HL-60 (cell line): ENCODE results near the gene P4HA2.
A peak's percentile ranks its signal among the peaks of the same experiment; 100 is the strongest.

Experiments
- DNase-seq, 2 experiments: peaks; one replicate each; pipeline ENCODE4 v3.0.0-alpha.2; 2010 to 2020; ENCODE audit warnings: low read depth in 1 of 2, low spot score in 1 of 2
- H3K27ac ChIP-seq: fragments of 250-450 bp; sonication (Bioruptor Pico); replicated peaks from 2 replicates; pipeline ENCODE4 v1.5.1; 2020; ENCODE audit warnings: mild to moderate bottlenecking, moderate library complexity
- H3K27me3 ChIP-seq: fragments of 250-450 bp; sonication (Bioruptor Pico); 2 replicates; pipeline ENCODE4 v1.5.1; 2021; ENCODE audit warnings: mild to moderate bottlenecking, moderate library complexity; ENCODE audit not compliant: insufficient read depth, poor library complexity, severe bottlenecking
- H3K4me3 ChIP-seq: replicated peaks from 2 replicates; pipeline ENCODE4 v1.5.1; 2011; ENCODE audit warnings: mild to moderate bottlenecking, control low read depth, low read length; ENCODE audit not compliant: insufficient read depth
- CTCF ChIP-seq: IDR thresholded peaks from one replicate; pipeline ENCODE4 v1.5.1; 2011; ENCODE audit warnings: low read length, control low read depth, inconsistent platforms; ENCODE audit not compliant: insufficient read depth
- GABPA ChIP-seq: IDR thresholded peaks from 2 replicates; pipeline ENCODE4 v1.6.1; 2012; ENCODE audit warnings: low read depth
- POLR2AphosphoS5 ChIP-seq: IDR thresholded peaks from 2 replicates; pipeline ENCODE4 v1.6.1; 2012; ENCODE audit warnings: low read depth
- REST ChIP-seq: IDR thresholded peaks from 2 replicates; pipeline ENCODE4 v1.6.1; 2012; ENCODE audit warnings: low read depth; ENCODE audit not compliant: insufficient replicate concordance
- SPI1 ChIP-seq: IDR thresholded peaks from 2 replicates; pipeline ENCODE4 v1.6.1; 2012; ENCODE audit warnings: low read depth, mild to moderate bottlenecking, borderline replicate concordance
- long read RNA-seq: library from polyadenylated mRNA; unstranded; transcript quantifications from one replicate; pipeline ENCODE4 v2.0.0, GENCODE V29; 2020

Gene P4HA2
- long read RNA-seq, partial matches to known transcripts, result 0 of 2 reads
- long read RNA-seq, other reads (novel, unspliced or antisense), result 2 of 2 reads

- peak within 1 kb of the TSS; percentile 48 for H3K4me3 ChIP-seq
- no peak for TF ChIP-seq GABPA
- no peak for TF ChIP-seq POLR2AphosphoS5
- no peak for TF ChIP-seq CTCF
- no peak for TF ChIP-seq SPI1
- no peak for TF ChIP-seq REST
- no peaks in the 10 kb centered on the region for H3K27me3 ChIP-seq
- DNase-seq, result peak; percentile 8 to 33
- no peak within 1 kb of the TSS for H3K27ac ChIP-seq
These were observed at the start of gene P4HA2 for GRCh38 chr5:132227485-132228240. P4HA2 (minus strand) TSS chr5:132227853; CDS start chr5:132218626, 9,227 bp downstream.

GRCh38 chr5:132277256-132277655, 49.6 kb upstream of the P4HA2 start:
- DNase-seq, result no peak
- Histone ChIP-seq H3K27ac (no peak overlapping the region), H3K27me3 (no peaks in the 10 kb centered on the region), H3K4me3 (no peak overlapping the region)
- TF ChIP-seq POLR2AphosphoS5 (no peak), GABPA (no peak), SPI1 (no peak), REST (no peak), CTCF (no peak)

GRCh38 chr5:132275367-132276220, 47.9 kb upstream of the P4HA2 start:
- H3K27me3 ChIP-seq, result no peaks in the 10 kb centered on the region
- no peak overlapping the region for H3K4me3 ChIP-seq
- no peak for DNase-seq
- TF ChIP-seq REST, result no peak
- TF ChIP-seq SPI1, result no peak
- no peak for TF ChIP-seq POLR2AphosphoS5
- TF ChIP-seq GABPA, result no peak
- no peak for TF ChIP-seq CTCF
- H3K27ac ChIP-seq, result no peak overlapping the region
